GM23248 (cell line): ENCODE measurements around the gene JCAD. TPM values are rescaled to one million over a fixed set of nuclear protein-coding genes. Genes with fewer than 3 reads are reported as not detected.

Experiments
- DNase-seq: peaks from one replicate; pipeline ENCODE4 v3.0.0-alpha.2; 2015
- H2AFZ ChIP-seq: fragments of 200-600 bp; sonication (generic); 2 replicates; pipeline ENCODE4 v1.6.1; 2016; ENCODE audit warnings: antibody characterized with exemption
- H3F3A ChIP-seq: fragments of 200-600 bp; sonication (generic); 2 replicates; pipeline ENCODE4 v1.6.1; 2016; ENCODE audit warnings: mild to moderate bottlenecking, antibody characterized with exemption, mixed run types; ENCODE audit not compliant: insufficient read depth
- H3K27ac ChIP-seq: fragments of 200-600 bp; sonication (generic); 2 replicates; pipeline ENCODE4 v1.5.1; 2016; ENCODE audit warnings: mild to moderate bottlenecking
- H3K27me3 ChIP-seq: fragments of 200-600 bp; sonication (generic); replicated peaks from 2 replicates; pipeline ENCODE4 v1.6.1; 2016; ENCODE audit warnings: mild to moderate bottlenecking; ENCODE audit not compliant: insufficient read depth
- H3K36me3 ChIP-seq: fragments of 200-600 bp; sonication (generic); 2 replicates; pipeline ENCODE4 v1.6.1; 2016; ENCODE audit warnings: low read depth, mild to moderate bottlenecking
- H3K4me1 ChIP-seq: fragments of 200-600 bp; sonication (generic); 2 replicates; pipeline ENCODE4 v1.6.1; 2016; ENCODE audit warnings: mild to moderate bottlenecking; ENCODE audit not compliant: insufficient read depth
- H3K4me2 ChIP-seq: fragments of 200-600 bp; sonication (generic); one replicate; pipeline ENCODE4 v1.6.1; 2016; ENCODE audit warnings: mild to moderate bottlenecking; ENCODE audit not compliant: unreplicated experiment
- H3K4me3 ChIP-seq: fragments of 200-600 bp; sonication (generic); 2 replicates; pipeline ENCODE4 v1.5.1; 2016; ENCODE audit warnings: mild to moderate bottlenecking
- H3K79me2 ChIP-seq: fragments of 200-600 bp; sonication (generic); 2 replicates; pipeline ENCODE4 v1.6.1; 2016; ENCODE audit warnings: mild to moderate bottlenecking; ENCODE audit not compliant: insufficient read depth
- H3K9ac ChIP-seq: fragments of 200-600 bp; sonication (generic); 2 replicates; pipeline ENCODE4 v1.6.1; 2016; ENCODE audit warnings: mild to moderate bottlenecking
- H3K9me2 ChIP-seq: fragments of 200-600 bp; sonication (generic); 2 replicates; pipeline ENCODE4 v1.6.1; 2016; ENCODE audit warnings: mixed run types, mild to moderate bottlenecking, moderate library complexity; ENCODE audit not compliant: insufficient read depth
- H3K9me3 ChIP-seq: fragments of 200-600 bp; sonication (generic); one replicate; pipeline ENCODE4 v1.6.1; 2017; ENCODE audit warnings: low read depth
- H4K20me1 ChIP-seq: fragments of 200-600 bp; sonication (generic); 2 replicates; pipeline ENCODE4 v1.6.0; 2016; ENCODE audit not compliant: insufficient read depth
- EZH2 ChIP-seq: fragments of 200-600 bp; sonication (generic); IDR thresholded peaks from 2 replicates; pipeline ENCODE4 v1.6.1; 2018; ENCODE audit warnings: antibody characterized with exemption, mild to moderate bottlenecking; ENCODE audit not compliant: insufficient read depth, poor library complexity, severe bottlenecking
- EZH2phosphoT487 ChIP-seq: fragments of 200-600 bp; sonication (generic); IDR thresholded peaks from 2 replicates; pipeline ENCODE4 v1.6.1; 2018; ENCODE audit warnings: antibody characterized with exemption, moderate library complexity, mild to moderate bottlenecking, low read depth; ENCODE audit not compliant: insufficient read depth
- WGBS, 2 experiments: methylation state at CpG; one replicate each; pipeline ENCODE4 v1.1.6; 2015 to 2017; ENCODE audit warnings: low lambda C conversion rate in 2 of 2, low coverage in 1 of 2; ENCODE audit errors: missing lambda C conversion rate in 2 of 2; 5-methylcytosine and 5-hydroxymethylcytosine counted together
- in situ Hi-C: fragments of 300-500 bp; cut with MboI; formaldehyde crosslinking; loops from 2 replicates; pipeline ENCODE4 v1.15.0; 2020
- polyA plus RNA-seq: library from polyadenylated mRNA; unstranded; fragments of >200 nt; fragmentation: Nextera tagmentation; extraction: Ambion mirVana; gene quantifications from 2 replicates; pipeline ENCODE4 v1.2.1, GENCODE V29; 2016
- total RNA-seq: library from RNA; depleted of rRNA; stranded (reverse); fragments of >200 nt; shearing (Covaris generic); gene quantifications from 2 replicates; pipeline ENCODE4 v1.2.3, GENCODE V29; 2014

JCAD gene
- total and polyA plus RNA-seq, 2 experiments from 2014 or later: 17.1 to 24.3 TPM

DNA sequence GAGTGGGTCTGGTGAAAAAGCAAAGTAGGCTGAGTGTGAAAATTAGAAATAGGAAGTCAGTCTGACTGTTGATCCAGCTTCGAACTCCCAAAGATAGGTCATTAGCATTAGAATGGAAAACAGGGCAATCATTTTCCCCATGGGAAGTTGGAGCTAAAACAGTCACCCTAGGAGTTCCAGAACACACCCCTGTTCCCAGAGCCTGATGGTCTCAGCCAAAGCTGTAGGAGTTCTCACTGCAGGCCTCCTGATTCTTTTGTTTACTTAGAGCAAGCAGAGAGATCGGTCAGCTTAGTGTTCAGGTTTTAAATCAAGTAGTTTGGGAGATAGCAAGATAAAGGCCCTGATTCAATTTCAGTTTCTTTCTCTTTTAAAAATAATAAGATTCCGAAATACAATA is 28.8 kb upstream of the JCAD start:
- Histone ChIP-seq H2AFZ (no peak overlapping the region), H3K9ac (no peak overlapping the region), H3K9me2 (no peaks in the 10 kb centered on the region), H4K20me1 (no peaks in the 10 kb centered on the region), H3K4me2 (no peak overlapping the region), H3K27ac (no peak overlapping the region), H3K79me2 (no peaks in the 10 kb centered on the region), H3K36me3 (no peaks in the 10 kb centered on the region), H3F3A (peaks cover 8% of the 10 kb centered on the region), H3K9me3 (no peaks in the 10 kb centered on the region), H3K27me3 (no peaks in the 10 kb centered on the region), H3K4me3 (no peak overlapping the region), H3K4me1 (peaks cover 12% of the 10 kb centered on the region)
- in situ Hi-C loops: no loop called here
- TF ChIP-seq EZH2 (no peak), EZH2phosphoT487 (no peak)
- 80 to 83% methylated on average over 3 of the region's 3 CpGs for WGBS, 2 experiments
- DNase-seq: no peak

DNA sequence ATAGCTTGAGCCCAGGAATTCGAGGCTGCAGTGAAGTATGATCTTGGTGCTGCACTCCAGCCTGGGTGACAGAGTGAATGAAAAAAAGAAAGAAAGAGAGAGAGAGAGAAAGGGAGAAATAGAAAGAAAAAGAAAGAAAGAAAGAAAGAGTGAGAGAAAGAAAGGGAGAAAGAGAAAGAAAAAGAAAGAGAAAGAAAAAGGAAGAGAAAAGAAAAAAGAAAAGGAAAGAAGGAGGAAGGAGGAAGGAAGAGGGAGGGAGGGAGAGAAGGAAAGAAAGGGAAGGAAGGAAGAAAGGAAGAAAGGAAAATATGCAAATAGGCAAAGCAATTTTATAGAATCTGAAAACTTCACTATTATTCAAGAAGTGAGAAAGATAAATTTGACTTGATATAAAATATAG is 24.5 kb upstream of the JCAD start:
- H3F3A ChIP-seq: no peaks in the 10 kb centered on the region
- H3K9me2 ChIP-seq: no peaks in the 10 kb centered on the region
- 57 to 63% methylated on average over 1 of the region's 1 CpG for WGBS, 2 experiments
- TF ChIP-seq EZH2: no peak
- no peak for TF ChIP-seq EZH2phosphoT487
- in situ Hi-C loops: no loop called here
- no peak overlapping the region for H3K9ac ChIP-seq
- no peaks in the 10 kb centered on the region for H4K20me1 ChIP-seq
- H3K27me3 ChIP-seq: no peaks in the 10 kb centered on the region
- H3K4me1 ChIP-seq: no peaks in the 10 kb centered on the region
- DNase-seq: no peak
- no peaks in the 10 kb centered on the region for H3K9me3 ChIP-seq
- H3K4me3 ChIP-seq: no peak overlapping the region
- H3K36me3 ChIP-seq: no peaks in the 10 kb centered on the region
- H2AFZ ChIP-seq: no peak overlapping the region
- H3K79me2 ChIP-seq: no peaks in the 10 kb centered on the region
- H3K4me2 ChIP-seq: no peak overlapping the region
- no peak overlapping the region for H3K27ac ChIP-seq

DNA sequence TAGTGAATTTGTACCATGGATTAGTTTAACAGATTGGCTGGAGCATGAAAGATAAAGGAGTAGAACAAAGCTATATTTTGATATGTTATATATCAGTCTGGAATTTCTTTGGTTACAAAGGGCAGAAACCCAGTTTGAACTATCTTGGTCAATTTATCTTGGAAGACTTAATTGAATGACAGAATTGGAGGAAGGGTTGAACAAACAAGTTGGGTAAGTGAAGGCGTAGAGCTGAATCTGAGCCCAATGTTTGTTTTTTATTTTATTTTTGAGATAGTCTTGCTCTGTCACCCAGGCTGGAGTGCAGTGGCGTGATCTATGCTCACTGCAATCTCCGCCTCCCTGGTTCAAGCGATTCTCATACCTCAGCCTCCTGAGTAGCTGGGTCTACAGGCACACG is 21.8 kb upstream of the JCAD start:
- in situ Hi-C loops: no loop called here
- 81 to 82% methylated on average over 5 of the region's 5 CpGs for WGBS, 2 experiments

DNA sequence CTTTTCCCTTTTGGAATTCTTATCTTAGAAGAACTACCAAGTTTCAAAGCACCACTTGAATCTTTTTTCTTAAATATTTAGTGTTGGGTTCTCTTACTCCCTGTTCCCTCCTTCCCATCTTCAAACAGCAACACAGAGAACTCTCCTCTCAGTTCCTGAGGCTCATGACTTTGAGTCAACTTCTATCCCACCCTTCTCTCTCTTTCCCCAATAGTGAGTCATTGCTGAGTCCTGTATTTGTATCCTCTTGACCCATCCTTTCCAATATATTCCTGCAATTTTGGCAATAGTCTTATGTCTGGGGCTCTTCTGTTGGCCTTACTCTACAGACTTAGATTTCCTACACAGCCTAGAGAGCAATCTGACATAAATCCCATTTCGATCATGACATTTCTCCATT is 20.8 kb upstream of the JCAD start:
- Histone ChIP-seq H3K4me3 (no peak overlapping the region), H3K9ac (no peak overlapping the region), H2AFZ (no peak overlapping the region), H3K9me3 (no peaks in the 10 kb centered on the region), H3K9me2 (no peaks in the 10 kb centered on the region), H3K27me3 (no peaks in the 10 kb centered on the region; the same call in 1 of the 2 replicates), H3K79me2 (no peaks in the 10 kb centered on the region), H3K4me2 (no peak overlapping the region), H3K27ac (no peak overlapping the region), H3F3A (no peaks in the 10 kb centered on the region), H3K36me3 (no peaks in the 10 kb centered on the region), H3K4me1 (no peaks in the 10 kb centered on the region), H4K20me1 (no peaks in the 10 kb centered on the region)
- WGBS, 2 experiments: 84 to 86% methylated on average over 1 of the region's 1 CpG
- no peak for TF ChIP-seq EZH2phosphoT487
- no peak for TF ChIP-seq EZH2
- in situ Hi-C loops: no loop called here
- peak; percentile 65 for DNase-seq

More for the DNA sequence above, 21.8 kb upstream of the JCAD start:
- Histone ChIP-seq H3K27ac (no peak overlapping the region), H3K9me2 (no peaks in the 10 kb centered on the region), H3K27me3 (no peaks in the 10 kb centered on the region; the same call in 1 of the 2 replicates), H3K79me2 (no peaks in the 10 kb centered on the region), H3K4me1 (no peaks in the 10 kb centered on the region), H2AFZ (no peak overlapping the region), H3K9me3 (no peaks in the 10 kb centered on the region), H3K36me3 (no peaks in the 10 kb centered on the region), H3K9ac (no peak overlapping the region), H3K4me3 (no peak overlapping the region), H3K4me2 (no peak overlapping the region), H4K20me1 (no peaks in the 10 kb centered on the region), H3F3A (no peaks in the 10 kb centered on the region)
- DNase-seq: no peak
- TF ChIP-seq EZH2phosphoT487 (no peak), EZH2 (no peak)

DNA sequence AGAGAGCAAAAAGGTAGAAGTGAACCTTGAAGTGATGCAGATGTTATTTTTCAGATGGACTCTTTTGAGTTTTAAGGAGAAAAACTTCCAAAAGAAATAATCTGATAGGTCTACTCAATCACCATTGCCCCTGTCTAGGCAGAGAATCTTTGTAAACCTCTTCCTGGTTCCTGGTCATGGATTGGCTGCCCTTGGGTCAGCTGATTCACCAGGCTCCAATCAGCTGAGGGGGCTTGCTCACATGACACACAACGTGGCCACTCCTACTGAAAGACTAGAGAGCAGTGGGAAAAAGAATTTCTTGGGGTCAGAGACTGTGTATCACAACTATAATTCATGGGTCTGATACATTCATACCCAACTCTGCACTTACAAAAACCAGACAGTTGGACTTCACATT is 20.0 kb upstream of the JCAD start:
- H2AFZ ChIP-seq: no peak overlapping the region
- no peak overlapping the region for H3K9ac ChIP-seq
- H4K20me1 ChIP-seq: no peaks in the 10 kb centered on the region
- H3K27me3 ChIP-seq: no peaks in the 10 kb centered on the region; the same call in 1 of the 2 replicates
- DNase-seq: no peak
- no peak overlapping the region for H3K4me2 ChIP-seq
- TF ChIP-seq EZH2phosphoT487 (no peak), EZH2 (no peak)
- H3K9me3 ChIP-seq: no peaks in the 10 kb centered on the region
- WGBS, 2 experiments: 79 to 91% methylated on average over 1 of the region's 1 CpG
- H3K79me2 ChIP-seq: no peaks in the 10 kb centered on the region
- no peaks in the 10 kb centered on the region for H3K4me1 ChIP-seq
- H3K9me2 ChIP-seq: no peaks in the 10 kb centered on the region
- H3K36me3 ChIP-seq: no peaks in the 10 kb centered on the region
- H3F3A ChIP-seq: no peaks in the 10 kb centered on the region
- no peak overlapping the region for H3K4me3 ChIP-seq
- H3K27ac ChIP-seq: no peak overlapping the region
- in situ Hi-C loops: no loop called here
